Eye (tissue), 1 donor: Measurements from ENCODE around the gene PIGB.
"Not testable (repeated sequence)": the region's sequence is repeated elsewhere in the genome, so short reads cannot be mapped to it uniquely, and the experiment has no call there.

ENCODE experiments used
- DNase-seq: peaks from one replicate; pipeline ENCODE4 v3.0.0-alpha.2; 2015

Gene PIGB

DNA sequence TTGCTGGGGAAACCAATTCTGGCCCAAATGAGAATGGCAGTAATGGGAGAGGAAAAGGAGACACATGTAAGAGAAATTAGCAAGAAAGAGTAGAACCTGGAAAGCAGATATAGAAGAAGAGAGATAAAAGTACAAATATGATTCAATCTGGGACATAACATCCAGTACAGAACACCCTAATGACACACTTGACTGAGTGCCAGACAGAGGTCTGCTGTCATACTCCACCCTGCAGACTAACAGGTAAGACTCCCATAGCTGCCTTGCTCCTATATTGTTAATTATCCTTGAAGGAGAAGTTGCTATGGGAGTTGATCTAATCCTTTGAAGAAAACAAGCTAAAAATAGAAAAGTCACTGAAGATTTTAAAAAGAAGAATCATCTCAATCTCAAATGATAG is 68.0 kb downstream of the PIGB start:
- DNase-seq = no peak

DNA sequence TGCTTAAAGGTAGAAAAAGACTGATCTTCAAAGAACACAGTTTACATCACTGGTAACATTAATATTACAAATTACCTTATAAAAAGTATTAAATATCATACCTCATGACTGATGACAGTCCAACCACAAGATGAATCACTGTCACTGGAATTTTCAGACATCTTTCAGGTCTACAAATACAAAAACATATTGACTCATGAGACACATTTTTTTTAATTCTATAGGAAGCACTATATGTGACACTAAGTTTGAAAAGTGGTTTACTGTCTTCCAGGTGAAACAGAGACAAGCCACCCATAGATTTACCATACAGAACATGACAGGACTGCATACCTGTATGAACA is 70.2 kb downstream of the PIGB start:
- no peak for DNase-seq

DNA sequence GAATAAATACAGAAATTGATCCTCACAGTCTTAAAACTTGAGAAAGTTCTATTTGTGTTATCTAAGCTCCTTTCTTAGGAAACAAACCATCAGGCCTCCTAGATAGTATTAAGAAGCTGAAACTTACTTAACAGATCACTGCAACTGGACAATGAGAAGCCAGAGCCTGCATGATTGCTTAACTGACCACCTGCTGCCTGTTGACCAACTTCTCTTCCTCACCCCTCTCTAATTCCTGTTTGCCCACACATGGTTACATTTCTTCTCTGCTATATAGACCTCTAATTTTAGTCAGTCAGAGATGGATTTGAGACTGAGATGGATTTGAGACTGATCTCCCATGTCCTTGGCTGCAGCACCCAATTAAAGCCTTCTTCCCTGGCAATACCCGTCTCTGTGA is 75.7 kb downstream of the PIGB start:
- DNase-seq = no peak

DNA sequence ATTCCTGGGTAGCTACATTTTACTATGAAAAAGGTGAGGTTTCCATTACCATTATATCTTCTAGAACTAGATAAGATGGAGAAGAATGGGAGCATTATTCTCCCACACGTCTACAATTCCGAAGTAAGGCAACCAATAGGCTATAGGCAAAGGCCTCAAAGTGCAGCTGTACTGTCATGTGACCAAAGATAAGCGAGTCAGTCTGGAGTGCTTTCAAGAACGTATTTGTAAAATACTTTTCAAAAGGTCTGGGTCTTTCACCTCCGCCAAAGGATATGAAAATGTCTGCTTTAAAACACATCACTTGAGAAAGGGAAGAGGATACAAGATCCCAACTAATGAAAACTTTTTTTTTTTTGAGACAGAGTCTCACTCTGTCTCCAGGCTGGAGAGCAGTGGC is 79.2 kb downstream of the PIGB start:
- no peak for DNase-seq

DNA sequence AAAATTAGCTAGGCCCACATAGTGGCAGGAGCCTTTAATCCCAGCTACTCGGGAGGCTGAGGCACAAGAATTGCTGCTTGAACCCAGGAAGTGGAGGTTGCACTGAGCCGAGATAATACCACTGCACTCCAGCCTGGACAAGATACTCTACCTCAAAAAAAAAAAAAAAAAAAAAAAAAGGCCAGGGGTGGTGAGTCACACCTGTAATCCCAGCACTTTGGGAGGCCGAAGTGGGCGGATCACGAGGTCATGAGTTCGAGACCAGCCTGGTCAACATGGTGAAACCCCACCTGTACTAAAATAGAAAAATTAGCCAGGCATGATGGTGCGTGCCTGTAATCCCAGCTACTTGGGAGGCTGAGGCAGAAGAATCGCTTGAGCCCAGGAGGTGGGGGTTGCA is 81.0 kb downstream of the PIGB start:
- not testable (repeated sequence) for DNase-seq

DNA sequence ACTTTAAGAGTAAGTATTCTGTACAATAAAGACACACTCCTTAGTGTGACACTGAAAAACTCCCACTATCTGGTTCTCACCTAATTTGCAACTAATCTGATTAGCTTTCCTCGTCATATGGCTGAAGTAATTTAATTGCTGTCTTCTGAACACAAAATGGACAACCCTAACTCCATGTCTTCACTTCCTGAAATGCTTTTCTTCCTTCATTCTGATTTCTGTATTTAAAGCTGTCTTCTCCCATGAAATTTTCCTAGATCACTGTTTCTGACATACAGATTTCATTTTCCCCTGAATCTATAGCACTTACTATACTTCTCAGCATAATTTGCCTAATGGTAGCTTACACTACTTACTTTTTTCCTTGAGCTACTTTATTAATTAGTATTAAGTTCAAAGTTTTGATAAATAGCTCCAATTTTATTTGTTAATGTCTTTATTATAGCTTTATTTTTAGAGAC is 82.8 kb downstream of the PIGB start:
- DNase-seq = no peak

DNA sequence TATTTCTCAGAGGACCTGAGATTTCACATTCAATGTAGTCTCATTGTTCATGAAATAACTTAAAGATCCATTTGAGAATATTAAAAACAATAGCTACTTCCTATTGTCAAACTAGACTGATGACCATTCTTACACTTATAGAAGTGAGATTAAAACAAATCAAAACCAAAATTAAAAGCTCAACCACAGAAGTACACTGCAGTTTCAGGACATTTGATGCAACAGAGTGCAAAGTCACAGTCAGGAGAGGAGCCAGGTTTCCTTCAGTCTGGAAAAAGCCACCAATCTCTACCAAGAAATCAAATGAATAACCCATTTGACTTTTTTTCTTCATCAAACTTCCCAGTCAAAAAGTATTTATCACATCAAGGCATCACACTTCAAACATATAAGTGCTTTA is 83.7 kb downstream of the PIGB start:
- DNase-seq = no peak

DNA sequence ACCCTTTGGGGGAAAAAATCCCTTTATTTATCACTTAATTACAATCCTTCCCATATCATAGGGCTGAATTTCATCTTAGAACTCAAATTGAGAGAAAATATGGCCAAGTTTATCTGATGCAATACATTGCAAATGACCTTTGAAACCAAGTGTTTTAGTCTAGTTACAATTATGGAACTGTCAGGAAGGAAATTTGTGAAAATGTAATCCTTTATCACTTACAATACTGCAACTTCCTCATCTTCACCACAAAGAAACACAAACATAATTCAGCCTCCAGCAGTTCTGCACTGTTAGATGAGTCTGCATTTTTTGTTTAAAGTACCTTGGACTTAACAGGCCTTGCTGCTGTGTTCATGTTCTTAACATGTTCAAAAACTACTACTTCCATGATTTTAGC is 84.5 kb downstream of the PIGB start:
- DNase-seq = no peak
